Testis (tissue), 3 donors: Measurements from ENCODE around the gene GALNT7. TPM values are rescaled to one million over a fixed set of nuclear protein-coding genes. Genes with fewer than 3 reads are reported as not detected.

Experiments
- DNase-seq: peaks from one replicate; pipeline ENCODE4 v3.0.0-alpha.2; 2019
- H3K27ac ChIP-seq, 2 donors: fragments of 200-600 bp; sonication (generic); one replicate each; pipeline ENCODE4 v1.5.1; 2019
- H3K27me3 ChIP-seq: fragments of 200-600 bp; sonication (generic); one replicate; pipeline ENCODE4 v1.5.1; 2019
- H3K36me3 ChIP-seq: fragments of 200-600 bp; sonication (generic); one replicate; pipeline ENCODE4 v1.5.1; 2017; ENCODE audit warnings: low read depth; ENCODE audit errors: missing control alignments
- H3K4me1 ChIP-seq: fragments of 200-600 bp; sonication (generic); one replicate; pipeline ENCODE4 v1.5.1; 2019
- H3K4me3 ChIP-seq, 2 donors: fragments of 200-600 bp; sonication (generic); one replicate each; pipeline ENCODE4 v1.5.1; 2017 to 2019
- H3K9me3 ChIP-seq: fragments of 200-600 bp; sonication (generic); one replicate; pipeline ENCODE4 v1.5.1; 2017
- CTCF ChIP-seq, 3 experiments: fragments of 450-650 bp in 2 of 3; fragments of 200-600 bp in 1 of 3; sonication (generic) in 1 of 3; IDR thresholded peaks; one replicate each; pipeline ENCODE4 v1.5.1; 2016 to 2019; ENCODE audit warnings: antibody characterized with exemption in 3 of 3, mild to moderate bottlenecking in 2 of 3, moderate library complexity in 1 of 3
- POLR2A ChIP-seq: fragments of 450-650 bp; IDR thresholded peaks from one replicate; pipeline ENCODE4 v1.6.1; 2017; ENCODE audit warnings: antibody characterized with exemption, mild to moderate bottlenecking, moderate library complexity
- WGBS, 2 donors: methylation state at CpG; one replicate each; pipeline ENCODE4 v1.1.5; 2018; 5-methylcytosine and 5-hydroxymethylcytosine counted together
- intact Hi-C: fragments of 100-400 bp; cut with DNase I; formaldehyde crosslinking; loops from one replicate; pipeline ENCODE4 v1.15.1; 2023; ENCODE audit warnings: low total_unique reads
- polyA plus RNA-seq: library from polyadenylated mRNA; stranded (reverse); fragments of 350-450 nt; fragmentation: Illumina TruSeq; extraction: RNeasy Lipid Tissue Mini Kit (QIAGEN cat#74804); gene quantifications from one replicate; pipeline ENCODE4 v1.2.3, GENCODE V29; 2014; ENCODE audit warnings: low read depth, low replicate concordance; ENCODE audit not compliant: insufficient read depth
- total RNA-seq, 2 donors: library from RNA; depleted of rRNA; stranded (reverse); fragments of >200 nt; gene quantifications; one replicate each; pipeline ENCODE4 v1.2.3, GENCODE V29; 2016

The GALNT7 gene
- total and polyA plus RNA-seq, 3 donors from 2014 or later, result 18.0 to 32.0 (median 28.8) TPM

DNA sequence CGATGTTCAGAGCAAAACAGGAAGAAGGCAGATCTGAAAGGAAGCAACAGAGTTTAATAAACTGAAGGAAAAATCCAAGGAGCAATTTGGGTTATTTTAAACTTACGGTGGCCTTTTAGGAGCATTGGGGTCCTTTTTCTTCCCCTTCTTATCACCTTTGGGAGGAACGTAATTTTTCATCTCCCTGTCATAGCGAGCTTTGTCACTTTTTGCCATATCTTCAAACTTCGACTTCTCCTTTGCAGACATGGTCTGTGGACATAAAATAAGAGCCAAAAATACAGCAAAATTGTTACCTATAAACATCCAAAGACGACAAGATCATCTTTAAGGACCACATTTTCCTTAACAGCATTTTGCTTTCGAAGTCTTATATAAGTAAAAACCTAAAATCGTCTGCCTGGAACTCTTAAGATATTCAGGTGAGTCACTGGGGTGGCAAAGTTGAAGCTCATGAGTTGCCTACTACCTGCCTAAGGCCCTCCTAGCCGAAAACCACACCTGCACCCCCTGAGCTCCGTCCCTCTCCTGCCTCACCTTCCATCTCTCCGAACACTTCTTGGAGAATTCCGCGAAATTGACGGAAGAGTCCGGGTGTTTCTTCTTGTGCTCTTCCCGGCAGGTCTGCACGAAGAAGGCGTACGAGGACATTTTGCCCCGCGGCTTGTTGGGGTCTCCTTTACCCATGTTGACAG lies 164.5 kb downstream of the GALNT7 start:
- intact Hi-C loops, result no loop called here
- no peak for DNase-seq
- TF ChIP-seq CTCF (IDR thresholded peaks at IDR 0.05) (no peak), POLR2A (no peak)
- H3K4me3 ChIP-seq, result peak overlapping the region; percentile 98
- H3K36me3 ChIP-seq, result no peaks in the 10 kb centered on the region
- peak overlapping the region; percentile 100 for H3K27ac ChIP-seq
- no peaks in the 10 kb centered on the region for H3K27me3 ChIP-seq
- H3K9me3 ChIP-seq, result no peaks in the 10 kb centered on the region
- WGBS, 2 donors, result 6 to 11% methylated on average over 13 to 21 of the region's 21 CpGs
- H3K4me1 ChIP-seq, result peaks cover 13% of the 10 kb centered on the region

GRCh38 chr4:173333658-173334084 lies 165.1 kb downstream of the GALNT7 start:
- DNase-seq, result peak; percentile 67
- peak overlapping the region; percentile 98 for H3K4me3 ChIP-seq
- intact Hi-C loops, result no loop called here
- WGBS, 2 donors, result 2% methylated on average over 39 of the region's 53 CpGs; no CpG with 5 or more reads in 1 of the 2 donors
- no peak for TF ChIP-seq POLR2A
- TF ChIP-seq CTCF (IDR thresholded peaks at IDR 0.05), result no peak
- H3K27ac ChIP-seq, result peak overlapping the region; percentile 100
- no peaks in the 10 kb centered on the region for H3K36me3 ChIP-seq
- peaks cover 13% of the 10 kb centered on the region for H3K4me1 ChIP-seq
- H3K27me3 ChIP-seq, result no peaks in the 10 kb centered on the region
- H3K9me3 ChIP-seq, result no peaks in the 10 kb centered on the region

GRCh38 chr4:173334085-173334890 lies 165.7 kb downstream of the GALNT7 start, which contains the start of gene HMGB2:
Gene HMGB2, minus strand, starts transcription at chr4:173334358. Its CDS starts 709 bp downstream, at chr4:173333649.
- H3K9me3 ChIP-seq, result no peaks in the 10 kb centered on the region
- H3K27ac ChIP-seq, result peak within 1 kb of the TSS; percentile 100
- TF ChIP-seq POLR2A (peak; percentile 92), CTCF (IDR thresholded peaks at IDR 0.05) (no peak)
- peak within 1 kb of the TSS; percentile 98 for H3K4me3 ChIP-seq
- no peaks in the 10 kb centered on the region for H3K27me3 ChIP-seq
- WGBS, 2 donors, result 0% methylated on average over 38 to 61 of the region's 61 CpGs
- intact Hi-C loops, result no loop called here
- H3K36me3 ChIP-seq, result no peaks in the 10 kb centered on the region
- DNase-seq, result peak; percentile 100
- peaks cover 13% of the 10 kb centered on the region for H3K4me1 ChIP-seq

GRCh38 chr4:173334891-173335752 lies 166.5 kb downstream of the GALNT7 start:
- peak overlapping the region; percentile 98 for H3K4me3 ChIP-seq
- no peak for TF ChIP-seq POLR2A
- TF ChIP-seq CTCF (IDR thresholded peaks at IDR 0.05), result no peak
- 1 to 6% methylated on average over 10 to 43 of the region's 52 CpGs for WGBS, 2 donors
- no peaks in the 10 kb centered on the region for H3K27me3 ChIP-seq
- peak overlapping the region; percentile 100 for H3K27ac ChIP-seq
- peak; percentile 65 for DNase-seq
- no peaks in the 10 kb centered on the region for H3K9me3 ChIP-seq
- H3K4me1 ChIP-seq, result peaks cover 13% of the 10 kb centered on the region
- no peaks in the 10 kb centered on the region for H3K36me3 ChIP-seq
- intact Hi-C loops, result loop anchor here (5.0 kb wide), 1 partner anchor 37 kb away; the partner anchor contains the start of gene SAP30
